Mucosa of rectum (tissue), 2 donors: ENCODE data around the gene COPG1.

ENCODE experiments used
- H3K27ac ChIP-seq, 2 donors: one replicate each; pipeline ENCODE4 v1.7.0; 2013; ENCODE audit warnings: inconsistent platforms in 2 of 2, low read depth in 2 of 2, low read length in 2 of 2
- H3K27me3 ChIP-seq, 2 donors: one replicate each; pipeline ENCODE4 v1.7.0; 2013; ENCODE audit warnings: low read length in 2 of 2; ENCODE audit not compliant: control insufficient read depth in 2 of 2, insufficient read depth in 2 of 2
- H3K36me3 ChIP-seq, 2 donors: one replicate each; pipeline ENCODE4 v1.7.0; 2013; ENCODE audit warnings: low read length in 2 of 2; ENCODE audit not compliant: control insufficient read depth in 2 of 2, insufficient read depth in 2 of 2
- H3K4me1 ChIP-seq, 2 donors: one replicate each; pipeline ENCODE4 v1.7.0; 2013; ENCODE audit warnings: low read length in 2 of 2, mild to moderate bottlenecking in 1 of 2; ENCODE audit not compliant: control insufficient read depth in 2 of 2, insufficient read depth in 2 of 2
- H3K4me3 ChIP-seq, 2 donors: one replicate each; pipeline ENCODE4 v1.7.0; 2013; ENCODE audit warnings: low read length in 2 of 2
- H3K9ac ChIP-seq, 2 donors: one replicate each; pipeline ENCODE4 v1.7.0; 2013; ENCODE audit warnings: low read length in 2 of 2, low read depth in 1 of 2, mild to moderate bottlenecking in 1 of 2
- H3K9me3 ChIP-seq, 2 donors: one replicate each; pipeline ENCODE4 v1.7.0; 2013; ENCODE audit warnings: low read length in 2 of 2; ENCODE audit not compliant: control insufficient read depth in 2 of 2
- donor health status: healthy.
- donor health status: Normal muscosa, but diverticular disease.

Gene COPG1

DNA sequence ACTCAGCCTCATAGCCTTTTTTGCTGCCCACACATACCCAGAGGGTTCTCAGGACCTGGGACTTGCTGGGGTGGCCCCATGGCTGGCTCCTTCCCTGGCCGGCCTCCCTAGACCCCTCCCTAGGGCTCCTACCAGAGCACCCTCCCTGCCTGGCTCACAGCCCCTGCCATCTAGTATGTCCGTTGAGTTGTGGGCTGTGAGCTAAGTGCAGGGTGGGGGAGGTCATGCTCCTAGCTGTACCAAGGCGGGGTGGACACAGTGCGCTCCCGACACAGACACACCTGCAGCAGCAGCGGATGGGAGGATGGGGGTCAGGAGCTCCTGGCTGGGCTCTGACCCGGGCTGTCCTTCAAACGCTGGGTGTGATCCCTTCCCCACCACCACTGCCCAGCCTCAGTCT is 70.9 kb downstream of the COPG1 start:
- Histone ChIP-seq H3K27ac (no peak overlapping the region), H3K9ac (no peak overlapping the region), H3K27me3 (no peaks in the 10 kb centered on the region), H3K4me3 (no peak overlapping the region), H3K9me3 (no peaks in the 10 kb centered on the region), H3K36me3 (no peaks in the 10 kb centered on the region), H3K4me1 (peaks cover 5 to 6% of the 10 kb centered on the region in 2 donors)

DNA sequence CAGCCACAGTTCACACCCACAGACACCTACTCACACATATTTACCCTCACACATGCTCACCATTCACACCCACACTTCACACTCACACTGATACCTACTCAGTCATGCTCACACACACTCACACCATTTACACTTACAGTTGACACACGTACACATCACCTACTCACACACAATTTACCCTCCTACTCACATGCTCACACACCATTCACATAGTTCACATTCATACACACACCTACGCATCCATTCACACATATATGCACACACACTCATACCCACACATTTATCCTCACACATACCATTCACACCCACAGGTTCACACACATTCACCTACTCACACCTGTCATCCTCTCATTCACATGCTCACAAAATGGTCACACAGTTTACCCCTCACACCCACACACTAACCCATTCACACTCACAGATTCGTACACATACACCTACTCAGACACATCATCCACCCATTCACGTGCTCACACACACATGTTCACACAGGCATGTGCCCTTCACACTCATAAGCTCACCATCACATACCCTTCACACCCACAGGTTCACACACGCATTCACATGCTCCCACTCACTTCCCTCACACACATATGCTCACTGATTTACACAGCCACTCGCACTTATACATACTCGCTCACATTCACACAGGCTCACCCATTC is 71.5 kb downstream of the COPG1 start:
- no peaks in the 10 kb centered on the region for H3K27me3 ChIP-seq
- no peak overlapping the region for H3K4me3 ChIP-seq
- no peak overlapping the region for H3K9ac ChIP-seq
- H3K27ac ChIP-seq: no peak overlapping the region
- no peaks in the 10 kb centered on the region for H3K36me3 ChIP-seq
- H3K9me3 ChIP-seq: no peaks in the 10 kb centered on the region
- H3K4me1 ChIP-seq: peaks cover 5 to 6% of the 10 kb centered on the region in 2 donors

DNA sequence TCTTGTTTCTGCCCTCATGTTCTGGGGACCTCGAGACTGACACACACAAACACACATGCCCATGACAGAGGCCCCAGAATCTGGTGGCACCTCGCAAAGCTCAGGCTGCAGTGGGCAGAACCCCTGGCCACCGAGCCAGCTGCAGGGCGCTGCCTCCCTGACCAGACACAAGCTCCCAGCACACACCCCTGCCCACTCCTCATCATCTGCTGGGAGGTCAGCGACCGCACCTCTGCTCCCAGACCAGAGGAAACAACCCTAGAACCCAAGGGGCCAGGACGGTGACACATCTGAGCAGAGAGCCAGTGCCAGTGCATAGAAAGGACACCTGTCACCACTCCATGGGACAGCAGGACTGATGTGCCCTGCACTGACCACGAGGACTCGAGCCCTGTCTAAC is 72.5 kb downstream of the COPG1 start:
- Histone ChIP-seq H3K4me1 (peaks cover 3 to 5% of the 10 kb centered on the region in 2 donors), H3K36me3 (no peaks in the 10 kb centered on the region), H3K27ac (no peak overlapping the region), H3K4me3 (no peak overlapping the region), H3K27me3 (no peaks in the 10 kb centered on the region), H3K9ac (no peak overlapping the region), H3K9me3 (no peaks in the 10 kb centered on the region)

DNA sequence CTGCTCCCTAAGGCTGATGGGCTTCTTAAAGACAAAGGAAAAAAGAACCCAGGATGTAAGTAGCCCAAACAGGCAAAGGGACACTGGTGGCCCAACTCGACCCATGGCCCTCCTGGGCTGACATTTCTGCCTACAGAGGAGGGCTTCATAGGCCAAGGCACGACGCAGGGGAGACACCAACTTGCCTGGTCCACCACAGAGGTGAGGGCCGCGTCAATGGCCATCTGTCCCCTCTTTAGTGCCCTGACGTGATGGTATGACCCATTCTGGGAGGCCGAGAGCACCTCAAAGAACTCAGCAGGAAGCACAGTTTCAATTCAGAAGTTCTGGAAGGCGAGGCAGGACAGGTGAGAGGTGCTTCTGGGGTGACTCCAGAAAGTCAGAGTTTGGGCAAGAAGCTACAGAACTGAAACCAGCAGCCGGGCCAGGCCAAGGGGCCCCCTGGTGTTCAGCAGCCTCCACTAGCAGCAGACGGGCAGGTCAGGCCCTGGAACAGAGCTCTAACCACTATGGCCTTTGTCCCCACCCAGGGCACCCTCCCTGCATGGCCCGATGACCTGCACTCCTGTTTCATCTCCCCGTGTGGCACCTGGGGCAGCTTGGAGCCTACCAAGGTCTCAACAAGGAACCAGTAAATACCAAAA is 74.4 kb downstream of the COPG1 start:
- H3K27me3 ChIP-seq: no peaks in the 10 kb centered on the region
- no peak overlapping the region for H3K4me3 ChIP-seq
- no peak overlapping the region for H3K27ac ChIP-seq
- H3K36me3 ChIP-seq: no peaks in the 10 kb centered on the region
- no peaks in the 10 kb centered on the region for H3K4me1 ChIP-seq
- H3K9me3 ChIP-seq: no peaks in the 10 kb centered on the region
- H3K9ac ChIP-seq: no peak overlapping the region

DNA sequence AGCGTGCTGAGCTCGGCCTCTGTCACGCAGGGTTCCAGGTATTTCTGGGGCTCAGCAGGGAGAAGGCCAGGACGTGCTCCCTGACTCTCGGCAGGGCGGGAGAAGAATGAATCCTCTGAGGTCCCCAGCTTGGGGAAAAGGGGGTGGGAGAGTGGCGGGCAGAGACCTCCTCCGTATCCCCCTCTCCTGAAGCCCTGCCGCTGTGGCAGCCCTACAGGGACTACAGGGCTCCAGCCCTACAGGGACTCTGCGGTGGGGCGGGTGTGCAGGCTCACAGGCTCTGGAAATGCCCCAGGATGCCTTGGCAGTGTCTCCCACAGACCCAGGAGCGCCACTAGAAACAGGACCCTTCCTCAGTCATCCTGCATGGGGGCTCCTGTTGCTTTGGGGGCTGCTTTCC is 75.4 kb downstream of the COPG1 start:
- Histone ChIP-seq H3K9me3 (no peaks in the 10 kb centered on the region), H3K27ac (no peak overlapping the region), H3K36me3 (no peaks in the 10 kb centered on the region), H3K27me3 (no peaks in the 10 kb centered on the region), H3K4me3 (no peak overlapping the region), H3K9ac (no peak overlapping the region), H3K4me1 (no peaks in the 10 kb centered on the region)

DNA sequence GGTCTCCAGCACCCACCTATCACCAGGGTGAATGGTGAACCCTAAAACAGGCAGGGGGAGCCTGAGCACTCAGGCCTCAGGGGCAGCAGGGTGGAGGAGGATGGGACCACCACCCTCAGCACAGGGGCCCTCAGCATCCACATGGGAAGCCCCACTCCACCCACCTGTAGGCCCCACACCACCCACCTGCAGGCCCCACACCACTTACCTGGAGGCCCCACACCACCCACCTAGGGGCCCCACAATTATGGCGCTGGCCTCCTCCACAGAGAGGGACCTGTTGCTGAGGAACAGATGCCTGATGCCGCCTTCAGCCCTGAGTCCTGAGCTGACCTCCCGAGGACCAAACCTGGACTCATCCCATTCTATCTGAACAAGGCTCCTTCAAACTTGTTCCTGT is 76.0 kb downstream of the COPG1 start:
- Histone ChIP-seq H3K9ac (no peak overlapping the region), H3K36me3 (no peaks in the 10 kb centered on the region), H3K9me3 (no peaks in the 10 kb centered on the region), H3K27ac (no peak overlapping the region), H3K4me1 (no peaks in the 10 kb centered on the region), H3K27me3 (no peaks in the 10 kb centered on the region), H3K4me3 (no peak overlapping the region)

DNA sequence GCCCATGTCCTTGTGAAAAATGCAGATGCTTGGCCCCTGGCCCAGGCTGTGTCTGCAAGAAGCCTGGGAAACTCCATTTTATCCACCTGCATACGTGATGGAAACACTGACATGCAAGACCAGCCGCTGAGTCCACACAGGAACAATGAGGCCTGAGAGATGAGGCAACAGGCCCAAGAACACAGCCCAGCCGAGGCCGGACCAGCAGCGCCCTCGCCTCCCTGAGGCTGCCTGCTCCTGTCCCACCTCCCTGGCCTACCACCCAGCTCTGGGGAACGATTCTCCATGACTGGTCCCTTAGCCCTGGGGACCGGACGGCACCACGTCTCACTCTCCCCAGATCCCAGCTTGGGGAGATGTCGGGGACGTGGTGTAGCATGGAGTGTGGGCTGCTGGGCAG is 76.7 kb downstream of the COPG1 start:
- H3K27me3 ChIP-seq: no peaks in the 10 kb centered on the region
- no peak overlapping the region for H3K27ac ChIP-seq
- no peaks in the 10 kb centered on the region for H3K36me3 ChIP-seq
- no peaks in the 10 kb centered on the region for H3K4me1 ChIP-seq
- H3K9me3 ChIP-seq: no peaks in the 10 kb centered on the region
- no peak overlapping the region for H3K4me3 ChIP-seq
- no peak overlapping the region for H3K9ac ChIP-seq

DNA sequence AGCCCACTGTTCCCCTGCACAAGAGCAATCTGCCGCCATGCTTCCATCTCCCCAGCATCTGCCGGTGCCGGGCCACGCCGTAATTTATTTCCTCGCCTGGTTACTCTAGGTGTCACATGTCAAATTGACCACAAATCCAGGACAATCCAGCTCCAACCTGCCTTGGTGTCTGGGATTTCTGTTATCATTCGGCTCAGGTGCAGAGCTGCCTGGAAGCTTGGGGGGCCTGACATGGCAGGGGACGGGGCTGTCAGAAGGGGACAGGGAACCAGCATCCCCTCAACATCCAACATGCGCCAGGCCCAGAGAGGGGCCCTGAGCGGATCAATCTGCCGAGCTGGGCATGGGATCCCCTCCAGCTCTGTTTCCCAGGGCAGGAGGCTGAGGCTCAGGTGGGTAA is 77.2 kb downstream of the COPG1 start:
- no peak overlapping the region for H3K4me3 ChIP-seq
- no peaks in the 10 kb centered on the region for H3K4me1 ChIP-seq
- H3K27ac ChIP-seq: no peak overlapping the region
- H3K9me3 ChIP-seq: no peaks in the 10 kb centered on the region
- H3K36me3 ChIP-seq: no peaks in the 10 kb centered on the region
- H3K27me3 ChIP-seq: no peaks in the 10 kb centered on the region
- H3K9ac ChIP-seq: no peak overlapping the region
